Suprapubic skin (tissue), 3 donors: ENCODE measurements around the gene ALKBH8.

Experiments used
- POLR2A ChIP-seq, 2 donors: fragments of 450-650 bp; IDR thresholded peaks; one replicate each; pipeline ENCODE4 v1.6.1; 2017; ENCODE audit warnings: antibody characterized with exemption in 2 of 2, mild to moderate bottlenecking in 2 of 2, moderate library complexity in 2 of 2
- TF ChIP-seq, protein P1 (sequence below), 2 donors: fragments of 200-600 bp in 1 of 2; fragments of 450-650 bp in 1 of 2; sonication (generic) in 1 of 2; IDR thresholded peaks; one replicate each; pipeline ENCODE4 v1.5.1; 2016 to 2019; ENCODE audit warnings: antibody characterized with exemption in 2 of 2, mild to moderate bottlenecking in 1 of 2, moderate library complexity in 1 of 2

DNA sequence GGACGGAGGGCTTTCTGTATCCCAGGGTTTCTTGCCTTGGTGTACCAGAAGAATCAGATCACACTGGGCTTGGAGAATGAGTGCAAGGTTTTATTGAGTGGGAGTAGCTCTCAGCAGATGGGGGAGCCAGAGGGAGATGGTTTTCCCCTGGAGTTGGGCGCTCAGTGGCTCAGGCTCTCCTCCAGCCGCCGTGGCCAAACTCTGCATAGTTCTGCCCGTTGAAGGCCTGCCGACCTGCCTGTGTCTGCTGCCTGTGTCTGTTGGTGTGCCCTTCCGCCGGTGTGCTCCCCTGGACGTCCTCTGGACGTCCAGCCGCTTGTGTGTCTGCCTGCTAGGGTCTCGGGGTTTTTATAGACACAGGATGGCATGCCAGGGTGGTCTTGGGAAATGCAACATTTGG lies 4.5 kb upstream of the ALKBH8 start:
- TF ChIP-seq, protein P1, sequence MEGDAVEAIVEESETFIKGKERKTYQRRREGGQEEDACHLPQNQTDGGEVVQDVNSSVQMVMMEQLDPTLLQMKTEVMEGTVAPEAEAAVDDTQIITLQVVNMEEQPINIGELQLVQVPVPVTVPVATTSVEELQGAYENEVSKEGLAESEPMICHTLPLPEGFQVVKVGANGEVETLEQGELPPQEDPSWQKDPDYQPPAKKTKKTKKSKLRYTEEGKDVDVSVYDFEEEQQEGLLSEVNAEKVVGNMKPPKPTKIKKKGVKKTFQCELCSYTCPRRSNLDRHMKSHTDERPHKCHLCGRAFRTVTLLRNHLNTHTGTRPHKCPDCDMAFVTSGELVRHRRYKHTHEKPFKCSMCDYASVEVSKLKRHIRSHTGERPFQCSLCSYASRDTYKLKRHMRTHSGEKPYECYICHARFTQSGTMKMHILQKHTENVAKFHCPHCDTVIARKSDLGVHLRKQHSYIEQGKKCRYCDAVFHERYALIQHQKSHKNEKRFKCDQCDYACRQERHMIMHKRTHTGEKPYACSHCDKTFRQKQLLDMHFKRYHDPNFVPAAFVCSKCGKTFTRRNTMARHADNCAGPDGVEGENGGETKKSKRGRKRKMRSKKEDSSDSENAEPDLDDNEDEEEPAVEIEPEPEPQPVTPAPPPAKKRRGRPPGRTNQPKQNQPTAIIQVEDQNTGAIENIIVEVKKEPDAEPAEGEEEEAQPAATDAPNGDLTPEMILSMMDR (IDR thresholded peaks at IDR 0.05): no peak
- no peak for TF ChIP-seq POLR2A (IDR thresholded peaks at IDR 0.05)
